ENCODE data around the gene CMTM1.
A peak's percentile ranks its signal among the peaks of the same experiment; 100 is the strongest.

CMTM1 gene

DNA sequence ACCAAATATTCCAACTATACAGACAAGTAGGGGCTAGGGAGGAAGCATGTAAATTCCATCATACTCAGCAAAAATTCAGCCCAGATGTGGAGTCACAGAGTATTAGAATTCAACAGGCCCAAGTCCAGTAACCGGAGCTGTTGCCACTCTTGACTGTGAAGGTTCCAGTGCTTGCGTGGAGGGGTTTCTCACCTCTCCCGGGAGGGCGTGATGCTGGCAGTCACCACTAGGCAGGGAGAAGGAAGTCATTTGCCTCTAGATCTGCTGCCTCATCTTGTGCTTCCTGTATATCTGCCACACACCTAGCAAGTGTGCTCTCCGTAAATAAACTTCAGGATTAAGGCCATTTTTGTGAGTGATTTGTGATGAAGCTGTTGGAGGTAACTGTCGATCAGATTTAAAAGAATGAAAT lies 14.9 kb upstream of the CMTM1 start (continued):
- TF ChIP-seq, protein P1, sequence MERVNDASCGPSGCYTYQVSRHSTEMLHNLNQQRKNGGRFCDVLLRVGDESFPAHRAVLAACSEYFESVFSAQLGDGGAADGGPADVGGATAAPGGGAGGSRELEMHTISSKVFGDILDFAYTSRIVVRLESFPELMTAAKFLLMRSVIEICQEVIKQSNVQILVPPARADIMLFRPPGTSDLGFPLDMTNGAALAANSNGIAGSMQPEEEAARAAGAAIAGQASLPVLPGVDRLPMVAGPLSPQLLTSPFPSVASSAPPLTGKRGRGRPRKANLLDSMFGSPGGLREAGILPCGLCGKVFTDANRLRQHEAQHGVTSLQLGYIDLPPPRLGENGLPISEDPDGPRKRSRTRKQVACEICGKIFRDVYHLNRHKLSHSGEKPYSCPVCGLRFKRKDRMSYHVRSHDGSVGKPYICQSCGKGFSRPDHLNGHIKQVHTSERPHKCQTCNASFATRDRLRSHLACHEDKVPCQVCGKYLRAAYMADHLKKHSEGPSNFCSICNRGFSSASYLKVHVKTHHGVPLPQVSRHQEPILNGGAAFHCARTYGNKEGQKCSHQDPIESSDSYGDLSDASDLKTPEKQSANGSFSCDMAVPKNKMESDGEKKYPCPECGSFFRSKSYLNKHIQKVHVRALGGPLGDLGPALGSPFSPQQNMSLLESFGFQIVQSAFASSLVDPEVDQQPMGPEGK (CRISPR knock-in tag; IDR thresholded peaks at IDR 0.05; ENCODE audit: borderline replicate concordance) = no peak
- TF ChIP-seq ZFP30 (CRISPR knock-in tag; IDR thresholded peaks at IDR 0.05) (no peak), ZNF565 (CRISPR knock-in tag; conservative IDR thresholded peaks at IDR 0.05; ENCODE audit: low read depth) (no peak), OSR1 (CRISPR knock-in tag; IDR thresholded peaks at IDR 0.05) (no peak), CSDC2 (CRISPR knock-in tag; IDR thresholded peaks at IDR 0.05) (no peak), SNAI2 (CRISPR knock-in tag; IDR thresholded peaks at IDR 0.05) (no peak)

DNA sequence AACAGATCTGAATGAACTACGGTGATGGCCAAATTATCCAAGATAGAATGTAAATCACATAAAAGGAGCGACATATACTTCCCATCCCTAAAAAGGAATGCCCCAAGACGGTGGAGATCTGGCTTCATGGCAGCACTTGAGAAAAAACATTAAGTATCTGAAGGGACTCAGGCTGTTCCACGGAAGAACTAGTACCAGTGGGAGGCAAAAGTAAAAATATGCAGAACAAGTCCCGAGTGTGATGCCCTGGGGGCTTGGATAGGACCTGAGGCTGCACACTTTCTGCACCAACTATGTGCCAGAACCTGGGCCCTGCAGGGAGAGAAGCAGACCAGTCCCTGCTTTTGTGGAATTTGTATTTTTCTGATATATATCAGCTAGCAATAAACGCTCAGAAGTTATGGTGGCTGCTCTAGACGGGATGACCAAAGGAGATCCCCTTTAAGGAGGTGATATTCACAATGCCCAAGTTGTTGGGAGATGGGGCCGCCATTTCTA lies 14.4 kb upstream of the CMTM1 start:
- ATAC-seq = no peak; the same call in 2 of the 3 replicates
- TF ChIP-seq BACH2 (CRISPR knock-in tag; IDR thresholded peaks at IDR 0.05; ENCODE audit: borderline replicate concordance) (no peak), SNAI2 (CRISPR knock-in tag; IDR thresholded peaks at IDR 0.05) (no peak), ISL1 (CRISPR knock-in tag; IDR thresholded peaks at IDR 0.05) (no peak)
- TF ChIP-seq, protein P2, sequence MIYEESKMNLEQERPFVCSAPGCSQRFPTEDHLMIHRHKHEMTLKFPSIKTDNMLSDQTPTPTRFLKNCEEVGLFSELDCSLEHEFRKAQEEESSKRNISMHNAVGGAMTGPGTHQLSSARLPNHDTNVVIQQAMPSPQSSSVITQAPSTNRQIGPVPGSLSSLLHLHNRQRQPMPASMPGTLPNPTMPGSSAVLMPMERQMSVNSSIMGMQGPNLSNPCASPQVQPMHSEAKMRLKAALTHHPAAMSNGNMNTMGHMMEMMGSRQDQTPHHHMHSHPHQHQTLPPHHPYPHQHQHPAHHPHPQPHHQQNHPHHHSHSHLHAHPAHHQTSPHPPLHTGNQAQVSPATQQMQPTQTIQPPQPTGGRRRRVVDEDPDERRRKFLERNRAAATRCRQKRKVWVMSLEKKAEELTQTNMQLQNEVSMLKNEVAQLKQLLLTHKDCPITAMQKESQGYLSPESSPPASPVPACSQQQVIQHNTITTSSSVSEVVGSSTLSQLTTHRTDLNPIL (CRISPR knock-in tag; IDR thresholded peaks at IDR 0.05; ENCODE audit: low read depth) = no peak

DNA sequence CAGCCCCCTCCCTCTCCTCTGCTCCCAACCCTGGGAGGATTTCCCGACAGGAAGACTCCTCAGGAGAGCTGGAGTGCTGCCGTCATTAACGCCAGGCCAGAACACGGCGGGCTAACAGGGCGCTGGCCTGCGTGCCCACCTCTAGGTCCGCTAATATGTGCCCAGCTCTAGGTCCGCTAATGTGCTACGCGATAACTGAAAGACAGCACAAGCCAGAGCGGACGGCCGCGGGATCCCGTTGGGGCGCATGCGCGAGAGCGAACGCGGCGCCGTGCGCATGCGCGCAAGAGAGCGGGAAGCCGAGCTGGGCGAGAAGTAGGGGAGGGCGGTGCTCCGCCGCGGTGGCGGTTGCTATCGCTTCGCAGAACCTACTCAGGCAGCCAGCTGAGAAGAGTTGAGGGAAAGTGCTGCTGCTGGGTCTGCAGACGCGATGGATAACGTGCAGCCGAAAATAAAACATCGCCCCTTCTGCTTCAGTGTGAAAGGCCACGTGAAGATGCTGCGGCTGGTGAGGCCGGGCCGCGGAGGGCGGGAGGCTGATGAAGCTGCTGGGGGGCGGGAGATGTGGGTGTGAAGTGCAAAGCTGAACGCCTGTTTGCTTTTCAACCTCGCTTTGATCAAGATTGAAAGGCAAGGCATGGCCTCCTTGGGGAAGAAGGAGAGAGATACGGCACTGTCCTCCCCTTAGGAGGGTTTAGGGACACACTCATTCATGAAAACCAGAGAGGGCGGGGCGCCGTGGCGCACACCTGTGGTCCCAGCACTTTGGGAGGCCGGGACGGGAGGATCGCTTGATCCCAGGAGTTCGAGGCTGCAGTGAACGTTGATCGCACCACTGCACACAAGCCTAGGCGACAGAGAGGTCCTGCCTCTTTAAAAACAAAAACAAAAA lies 13.7 kb upstream of the CMTM1 start, which contains the start of gene CKLF:
TSS of gene CKLF (plus strand) at position 291 of the 892 bp plus-strand sequence. CDS start at position 431, 140 bp downstream.
- ATAC-seq = peak; percentile 78
- TF ChIP-seq, protein P3, sequence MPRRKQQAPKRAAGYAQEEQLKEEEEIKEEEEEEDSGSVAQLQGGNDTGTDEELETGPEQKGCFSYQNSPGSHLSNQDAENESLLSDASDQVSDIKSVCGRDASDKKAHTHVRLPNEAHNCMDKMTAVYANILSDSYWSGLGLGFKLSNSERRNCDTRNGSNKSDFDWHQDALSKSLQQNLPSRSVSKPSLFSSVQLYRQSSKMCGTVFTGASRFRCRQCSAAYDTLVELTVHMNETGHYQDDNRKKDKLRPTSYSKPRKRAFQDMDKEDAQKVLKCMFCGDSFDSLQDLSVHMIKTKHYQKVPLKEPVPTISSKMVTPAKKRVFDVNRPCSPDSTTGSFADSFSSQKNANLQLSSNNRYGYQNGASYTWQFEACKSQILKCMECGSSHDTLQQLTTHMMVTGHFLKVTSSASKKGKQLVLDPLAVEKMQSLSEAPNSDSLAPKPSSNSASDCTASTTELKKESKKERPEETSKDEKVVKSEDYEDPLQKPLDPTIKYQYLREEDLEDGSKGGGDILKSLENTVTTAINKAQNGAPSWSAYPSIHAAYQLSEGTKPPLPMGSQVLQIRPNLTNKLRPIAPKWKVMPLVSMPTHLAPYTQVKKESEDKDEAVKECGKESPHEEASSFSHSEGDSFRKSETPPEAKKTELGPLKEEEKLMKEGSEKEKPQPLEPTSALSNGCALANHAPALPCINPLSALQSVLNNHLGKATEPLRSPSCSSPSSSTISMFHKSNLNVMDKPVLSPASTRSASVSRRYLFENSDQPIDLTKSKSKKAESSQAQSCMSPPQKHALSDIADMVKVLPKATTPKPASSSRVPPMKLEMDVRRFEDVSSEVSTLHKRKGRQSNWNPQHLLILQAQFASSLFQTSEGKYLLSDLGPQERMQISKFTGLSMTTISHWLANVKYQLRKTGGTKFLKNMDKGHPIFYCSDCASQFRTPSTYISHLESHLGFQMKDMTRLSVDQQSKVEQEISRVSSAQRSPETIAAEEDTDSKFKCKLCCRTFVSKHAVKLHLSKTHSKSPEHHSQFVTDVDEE (CRISPR knock-in tag; IDR thresholded peaks at IDR 0.05) = peak; percentile 25; the same call in 1 of the 2 replicates
- TF ChIP-seq ZFP3 (CRISPR knock-in tag; IDR thresholded peaks at IDR 0.05) = no peak

DNA sequence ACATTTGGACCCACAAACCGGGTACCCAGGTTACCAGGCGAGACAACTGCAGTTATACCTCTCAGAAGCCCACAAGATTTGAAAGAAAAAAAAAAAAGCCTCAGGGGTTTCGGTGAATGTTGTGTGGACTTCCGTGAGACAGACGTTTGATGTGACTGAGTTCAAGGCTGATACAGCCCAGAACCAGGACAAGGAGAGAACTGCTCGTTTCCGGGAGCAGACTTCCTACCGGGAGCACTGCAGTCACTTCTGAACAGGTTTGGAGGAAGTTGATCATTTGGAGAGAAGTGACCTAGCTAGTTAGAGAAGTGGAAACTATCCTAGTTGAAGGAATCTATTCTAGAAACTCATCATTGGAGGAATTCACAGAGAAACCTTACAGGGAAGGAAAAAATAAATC lies 13.0 kb upstream of the CMTM1 start:
- no peak for ATAC-seq
- TF ChIP-seq TOX (CRISPR knock-in tag; IDR thresholded peaks at IDR 0.05; ENCODE audit: borderline replicate concordance) (no peak), CSDC2 (CRISPR knock-in tag; IDR thresholded peaks at IDR 0.05) (no peak), BACH2 (CRISPR knock-in tag; IDR thresholded peaks at IDR 0.05; ENCODE audit: borderline replicate concordance) (no peak), RARB (CRISPR knock-in tag; IDR thresholded peaks at IDR 0.05) (no peak), ARNTL (CRISPR knock-in tag; IDR thresholded peaks at IDR 0.05; ENCODE audit: borderline replicate concordance, low read depth) (no peak), ESRRG (CRISPR knock-in tag; IDR thresholded peaks at IDR 0.05) (no peak), OSR1 (CRISPR knock-in tag; IDR thresholded peaks at IDR 0.05) (no peak)
- TF ChIP-seq, protein P4, sequence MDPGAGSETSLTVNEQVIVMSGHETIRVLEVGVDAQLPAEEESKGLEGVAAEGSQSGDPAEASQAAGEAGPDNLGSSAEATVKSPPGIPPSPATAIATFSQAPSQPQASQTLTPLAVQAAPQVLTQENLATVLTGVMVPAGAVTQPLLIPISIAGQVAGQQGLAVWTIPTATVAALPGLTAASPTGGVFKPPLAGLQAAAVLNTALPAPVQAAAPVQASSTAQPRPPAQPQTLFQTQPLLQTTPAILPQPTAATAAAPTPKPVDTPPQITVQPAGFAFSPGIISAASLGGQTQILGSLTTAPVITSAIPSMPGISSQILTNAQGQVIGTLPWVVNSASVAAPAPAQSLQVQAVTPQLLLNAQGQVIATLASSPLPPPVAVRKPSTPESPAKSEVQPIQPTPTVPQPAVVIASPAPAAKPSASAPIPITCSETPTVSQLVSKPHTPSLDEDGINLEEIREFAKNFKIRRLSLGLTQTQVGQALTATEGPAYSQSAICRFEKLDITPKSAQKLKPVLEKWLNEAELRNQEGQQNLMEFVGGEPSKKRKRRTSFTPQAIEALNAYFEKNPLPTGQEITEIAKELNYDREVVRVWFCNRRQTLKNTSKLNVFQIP (CRISPR knock-in tag; IDR thresholded peaks at IDR 0.05; ENCODE audit: borderline replicate concordance, low read depth) = no peak
- TF ChIP-seq, protein P5, sequence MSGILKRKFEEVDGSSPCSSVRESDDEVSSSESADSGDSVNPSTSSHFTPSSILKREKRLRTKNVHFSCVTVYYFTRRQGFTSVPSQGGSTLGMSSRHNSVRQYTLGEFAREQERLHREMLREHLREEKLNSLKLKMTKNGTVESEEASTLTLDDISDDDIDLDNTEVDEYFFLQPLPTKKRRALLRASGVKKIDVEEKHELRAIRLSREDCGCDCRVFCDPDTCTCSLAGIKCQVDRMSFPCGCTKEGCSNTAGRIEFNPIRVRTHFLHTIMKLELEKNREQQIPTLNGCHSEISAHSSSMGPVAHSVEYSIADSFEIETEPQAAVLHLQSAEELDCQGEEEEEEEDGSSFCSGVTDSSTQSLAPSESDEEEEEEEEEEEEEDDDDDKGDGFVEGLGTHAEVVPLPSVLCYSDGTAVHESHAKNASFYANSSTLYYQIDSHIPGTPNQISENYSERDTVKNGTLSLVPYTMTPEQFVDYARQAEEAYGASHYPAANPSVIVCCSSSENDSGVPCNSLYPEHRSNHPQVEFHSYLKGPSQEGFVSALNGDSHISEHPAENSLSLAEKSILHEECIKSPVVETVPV (CRISPR knock-in tag; IDR thresholded peaks at IDR 0.05) = no peak
